Right lobe of liver (tissue), 6 donors: ENCODE measurements around the gene COA1. TPM values are rescaled to one million over a fixed set of nuclear protein-coding genes. Genes with fewer than 3 reads are reported as not detected.

Experiments used
- ATAC-seq, 4 donors: fragments of 200-7000 bp; cut with Tn5 transposase; one replicate each; pipeline ENCODE4 v1.9.1; 2020; ENCODE audit warnings: mild to moderate bottlenecking in 4 of 4, moderate library complexity in 4 of 4
- DNase-seq, 3 donors: peaks; one replicate each; pipeline ENCODE4 v3.0.0-alpha.2; 2020
- H3K27ac ChIP-seq, 3 donors: fragments of 200-600 bp; one replicate each; pipeline ENCODE4 v1.8.0; 2022
- H3K27me3 ChIP-seq, 2 donors: fragments of 200-600 bp; one replicate each; pipeline ENCODE4 v1.8.0; 2022
- H3K36me3 ChIP-seq, 4 donors: fragments of 200-600 bp; sonication (generic) in 1 of 4; one replicate each; pipeline versions ENCODE4 v1.5.1 to v1.8.0; 2017 to 2022; ENCODE audit warnings: control low read depth in 1 of 4
- H3K4me1 ChIP-seq, 4 donors: fragments of 200-600 bp; sonication (generic) in 1 of 4; one replicate each; pipeline versions ENCODE4 v1.5.1 to v1.8.0; 2017 to 2022; ENCODE audit warnings: control low read depth in 1 of 4
- H3K4me3 ChIP-seq, 3 donors: fragments of 200-600 bp; one replicate each; pipeline ENCODE4 v1.8.0; 2022
- H3K9me3 ChIP-seq, 4 donors: fragments of 200-600 bp; sonication (generic) in 1 of 4; one replicate each; pipeline versions ENCODE4 v1.5.1 to v1.8.0; 2017 to 2022; ENCODE audit warnings: control low read depth in 1 of 4
- POLR2A ChIP-seq: fragments of 450-650 bp; IDR thresholded peaks from one replicate; pipeline ENCODE4 v1.6.1; 2017; ENCODE audit warnings: antibody characterized with exemption, mild to moderate bottlenecking
- WGBS: methylation state at CpG from one replicate; pipeline ENCODE4 v1.1.6; 2018; ENCODE audit warnings: low coverage, low lambda C conversion rate; ENCODE audit not compliant: insufficient coverage; ENCODE audit errors: missing lambda C conversion rate; 5-methylcytosine and 5-hydroxymethylcytosine counted together
- intact Hi-C, 2 donors: fragments of 100-400 bp; cut with DNase I; formaldehyde crosslinking; loops; one replicate each; pipeline versions ENCODE4 v1.11.2 to v1.14.1; 2022
- total RNA-seq, 6 experiments: library from RNA; depleted of rRNA in 2 of 6; stranded (reverse); fragments of >200 nt in 2 of 6; fragmentation: NEBNext Ultra II Directional in 3 of 6; extraction: Animal tissue kit (Norgen Biotek cat#: 25700) in 3 of 6; gene quantifications; one replicate each; pipeline versions ENCODE4 v1.1.0 to v1.2.4, GENCODE V29; 2016 to 2023
- TF ChIP-seq, protein P1 (sequence below), 4 donors: fragments of 200-600 bp in 3 of 4; fragments of 450-650 bp in 1 of 4; IDR thresholded peaks; one replicate each; pipeline versions ENCODE4 v1.5.1 to v1.8.0; 2016 to 2022; ENCODE audit warnings: antibody characterized with exemption in 4 of 4, mild to moderate bottlenecking in 2 of 4
- donor health status: DM: no; HTN: yes; CAD: no.
- donor health status: DM: no; HTN: no; CAD: no.
- donor health status: DM: no; HTN: no; CAD: no.
- donor health status: DM: no; HTN: yes; CAD: no.
- donor health status: DM: no; HTN: yes; CAD: no.

COA1 gene
- total RNA-seq, 6 experiments from 2014 or later = 15.8 to 35.6 (median 19.9) TPM

- H3K36me3 ChIP-seq = no peaks in the 10 kb centered on the region
- H3K9me3 ChIP-seq = no peaks in the 10 kb centered on the region
- WGBS = 40% methylated on average over 2 of the region's 2 CpGs
- H3K27me3 ChIP-seq = no peaks in the 10 kb centered on the region
- TF ChIP-seq, protein P1, sequence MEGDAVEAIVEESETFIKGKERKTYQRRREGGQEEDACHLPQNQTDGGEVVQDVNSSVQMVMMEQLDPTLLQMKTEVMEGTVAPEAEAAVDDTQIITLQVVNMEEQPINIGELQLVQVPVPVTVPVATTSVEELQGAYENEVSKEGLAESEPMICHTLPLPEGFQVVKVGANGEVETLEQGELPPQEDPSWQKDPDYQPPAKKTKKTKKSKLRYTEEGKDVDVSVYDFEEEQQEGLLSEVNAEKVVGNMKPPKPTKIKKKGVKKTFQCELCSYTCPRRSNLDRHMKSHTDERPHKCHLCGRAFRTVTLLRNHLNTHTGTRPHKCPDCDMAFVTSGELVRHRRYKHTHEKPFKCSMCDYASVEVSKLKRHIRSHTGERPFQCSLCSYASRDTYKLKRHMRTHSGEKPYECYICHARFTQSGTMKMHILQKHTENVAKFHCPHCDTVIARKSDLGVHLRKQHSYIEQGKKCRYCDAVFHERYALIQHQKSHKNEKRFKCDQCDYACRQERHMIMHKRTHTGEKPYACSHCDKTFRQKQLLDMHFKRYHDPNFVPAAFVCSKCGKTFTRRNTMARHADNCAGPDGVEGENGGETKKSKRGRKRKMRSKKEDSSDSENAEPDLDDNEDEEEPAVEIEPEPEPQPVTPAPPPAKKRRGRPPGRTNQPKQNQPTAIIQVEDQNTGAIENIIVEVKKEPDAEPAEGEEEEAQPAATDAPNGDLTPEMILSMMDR (IDR thresholded peaks at IDR 0.05) = no peak
- TF ChIP-seq POLR2A = no peak
- H3K4me1 ChIP-seq = peaks cover 0 to 21% (median 3%) of the 10 kb centered on the region in 4 donors
- H3K27ac ChIP-seq = no peak overlapping the region
- intact Hi-C loops = no loop called here
- DNase-seq = no peak
- no peak for ATAC-seq
- H3K4me3 ChIP-seq = no peak overlapping the region
Observed at GRCh38 chr7:43590862-43591557, 138.3 kb downstream of the COA1 start.

GRCh38 chr7:43589728-43590127 is 139.6 kb downstream of the COA1 start:
- TF ChIP-seq, protein P1 (IDR thresholded peaks at IDR 0.05) = no peak
- TF ChIP-seq POLR2A = no peak
- no peaks in the 10 kb centered on the region for H3K27me3 ChIP-seq
- DNase-seq = no peak
- intact Hi-C loops = loop anchor here (10.0 kb wide), 2 partner anchors 135 to 255 kb away; partner anchors contain the start of gene COA1 (in 1 of the 2)
- no peak for ATAC-seq
- no peak overlapping the region for H3K27ac ChIP-seq
- no peaks in the 10 kb centered on the region for H3K9me3 ChIP-seq
- 82% methylated on average over 3 of the region's 3 CpGs for WGBS
- H3K4me1 ChIP-seq = peaks cover 0 to 30% (median 6%) of the 10 kb centered on the region in 4 donors
- H3K36me3 ChIP-seq = no peaks in the 10 kb centered on the region
- H3K4me3 ChIP-seq = no peak overlapping the region

Other genes with a start within 250 kb of the COA1 start
- gene STK17A, start 146.4 kb downstream of the COA1 start, total RNA-seq = 10 to 100 TPM in 3 of 6 experiments, 1 to 10 TPM in 3; 1.7 to 20.9 (median 7.9) TPM
- 10 to 100 TPM in 1 of 6 experiments, 1 to 10 TPM in 5; 3.1 to 14.7 (median 5.6) TPM for gene BLVRA, start 29.2 kb upstream of the COA1 start, total RNA-seq
- 10 to 100 TPM; 45.2 to 83.4 (median 66.7) TPM for gene MRPS24, start 140.0 kb upstream of the COA1 start, total RNA-seq
- 10 to 100 TPM; 13.7 to 32.2 (median 25.2) TPM for gene URGCP, start 177.1 kb upstream of the COA1 start, total RNA-seq
- 10 to 100 TPM; 13.6 to 25.1 (median 17.8) TPM for gene UBE2D4, start 196.9 kb upstream of the COA1 start, total RNA-seq